Chondrocyte (in vitro differentiated cells): ENCODE results near the gene PRKAR1B. TPM values are rescaled to one million over a fixed set of nuclear protein-coding genes. Genes with fewer than 3 reads are reported as not detected.

ENCODE experiments used
- DNase-seq: peaks from one replicate; pipeline ENCODE4 v3.0.0; 2021; ENCODE audit warnings: mixed read lengths, low spot score
- H3K27ac Mint-ChIP-seq: one replicate; pipeline ENCODE4 v1.8.0; 2021; ENCODE audit warnings: mild to moderate bottlenecking, moderate library complexity, mixed read lengths; ENCODE audit not compliant: unreplicated experiment
- H3K27me3 Mint-ChIP-seq: 2 replicates; pipeline ENCODE4 v1.8.0; 2021; ENCODE audit warnings: low read depth, mixed read lengths
- H3K36me3 Mint-ChIP-seq: 2 replicates; pipeline ENCODE4 v1.8.0; 2021; ENCODE audit warnings: low read depth, mixed read lengths
- H3K4me1 Mint-ChIP-seq: 2 replicates; pipeline ENCODE4 v1.8.0; 2021; ENCODE audit warnings: low read depth, mild to moderate bottlenecking, mixed read lengths
- H3K4me3 Mint-ChIP-seq: one replicate; pipeline ENCODE4 v1.8.0; 2021; ENCODE audit warnings: mild to moderate bottlenecking, moderate library complexity, mixed read lengths; ENCODE audit not compliant: unreplicated experiment
- H3K9me3 Mint-ChIP-seq: 2 replicates; pipeline ENCODE4 v1.8.0; 2021; ENCODE audit warnings: low read depth, mixed read lengths
- CTCF ChIP-seq: fragments of 200-600 bp; sonication (generic); IDR thresholded peaks from 2 replicates; pipeline ENCODE4 v1.5.0; 2021; ENCODE audit warnings: antibody characterized with exemption, mild to moderate bottlenecking, moderate library complexity
- total RNA-seq: library from RNA; stranded (reverse); gene quantifications from 3 replicates; pipeline ENCODE4 v1.2.1, GENCODE V29; 2021

The PRKAR1B gene
- total RNA-seq, 1 donor from 2014 or later = 7.7 TPM

GRCh38 chr7:514651-515598, 212.2 kb downstream of the PRKAR1B start:
- no peak for TF ChIP-seq CTCF
- peaks cover 2% of the 10 kb centered on the region for H3K36me3 Mint-ChIP-seq
- no peaks in the 10 kb centered on the region for H3K27me3 Mint-ChIP-seq
- peaks cover 39% of the 10 kb centered on the region for H3K4me1 Mint-ChIP-seq
- peak overlapping the region; percentile 25 for H3K4me3 Mint-ChIP-seq
- H3K9me3 Mint-ChIP-seq = no peaks in the 10 kb centered on the region
- peak overlapping the region; percentile 96 for H3K27ac Mint-ChIP-seq
- DNase-seq = no peak

- Mint-ChIP-seq H3K9me3 (no peaks in the 10 kb centered on the region), H3K27me3 (no peaks in the 10 kb centered on the region), H3K27ac (peak overlapping the region; percentile 96), H3K36me3 (peaks cover 2% of the 10 kb centered on the region), H3K4me1 (peaks cover 39% of the 10 kb centered on the region), H3K4me3 (peak overlapping the region; percentile 63)
- no peak for DNase-seq
- no peak for TF ChIP-seq CTCF
These were observed 212.8 kb downstream of the PRKAR1B start for GRCh38 chr7:514242-514641.

GRCh38 chr7:513521-514166, 213.4 kb downstream of the PRKAR1B start:
- peak; percentile 59 for TF ChIP-seq CTCF
- Mint-ChIP-seq H3K27ac (peak overlapping the region; percentile 96), H3K36me3 (peaks cover 2% of the 10 kb centered on the region), H3K4me1 (peaks cover 39% of the 10 kb centered on the region), H3K27me3 (no peaks in the 10 kb centered on the region), H3K9me3 (no peaks in the 10 kb centered on the region), H3K4me3 (peak overlapping the region; percentile 63)
- no peak for DNase-seq

- H3K4me1 Mint-ChIP-seq = peaks cover 36% of the 10 kb centered on the region
- no peaks in the 10 kb centered on the region for H3K9me3 Mint-ChIP-seq
- peak overlapping the region; percentile 32 for H3K27ac Mint-ChIP-seq
- DNase-seq = peak; percentile 92
- TF ChIP-seq CTCF = no peak
- peaks cover 2% of the 10 kb centered on the region for H3K36me3 Mint-ChIP-seq
- H3K4me3 Mint-ChIP-seq = no peak overlapping the region
- no peaks in the 10 kb centered on the region for H3K27me3 Mint-ChIP-seq
These were observed 214.4 kb downstream of the PRKAR1B start for GRCh38 chr7:512541-513311.

- peak; percentile 71 for DNase-seq
- H3K4me3 Mint-ChIP-seq = no peak overlapping the region
- H3K27me3 Mint-ChIP-seq = no peaks in the 10 kb centered on the region
- H3K9me3 Mint-ChIP-seq = no peaks in the 10 kb centered on the region
- TF ChIP-seq CTCF = no peak
- H3K4me1 Mint-ChIP-seq = peaks cover 35% of the 10 kb centered on the region
- H3K27ac Mint-ChIP-seq = no peak overlapping the region
- H3K36me3 Mint-ChIP-seq = peaks cover 2% of the 10 kb centered on the region
These were observed 215.0 kb downstream of the PRKAR1B start for GRCh38 chr7:512146-512510.
